Mucosa of descending colon (tissue), 3 donors: ENCODE measurements around the gene ZNF555. TPM values are rescaled to one million over a fixed set of nuclear protein-coding genes. Genes with fewer than 3 reads are reported as not detected.

Experiments used
- ATAC-seq: fragments of 200-7000 bp; cut with Tn5 transposase; one replicate; pipeline ENCODE4 v1.9.1; 2020; ENCODE audit warnings: mild to moderate bottlenecking, moderate library complexity
- DNase-seq, 3 donors: peaks; one replicate each; pipeline ENCODE4 v3.0.0-alpha.2; 2020
- H3K36me3 ChIP-seq: fragments of 200-600 bp; one replicate; pipeline ENCODE4 v1.8.0; 2021; ENCODE audit warnings: low read depth, mild to moderate bottlenecking
- H3K4me1 ChIP-seq: fragments of 200-600 bp; one replicate; pipeline ENCODE4 v1.8.0; 2021; ENCODE audit warnings: low read depth, mild to moderate bottlenecking
- H3K4me3 ChIP-seq: fragments of 200-600 bp; one replicate; pipeline ENCODE4 v1.8.0; 2021; ENCODE audit warnings: mild to moderate bottlenecking
- H3K9me3 ChIP-seq: fragments of 200-600 bp; one replicate; pipeline ENCODE4 v1.8.0; 2021; ENCODE audit warnings: mild to moderate bottlenecking
- intact Hi-C, 2 donors: fragments of 100-400 bp; cut with DNase I in 1 of 2; cut with micrococcal nuclease in 1 of 2; formaldehyde crosslinking; loops; one replicate each; pipeline versions ENCODE4 v1.11.0 to v1.11.1; 2022; cut with DNase I, micrococcal nuclease
- total RNA-seq, 3 donors: library from RNA; stranded (reverse); fragmentation: NEBNext Ultra II Directional in 2 of 3; extraction: Animal tissue kit (Norgen Biotek cat#: 25700) in 2 of 3; gene quantifications; one replicate each; pipeline versions ENCODE4 v1.2.1 to v1.2.4, GENCODE V29; 2021 to 2023
- TF ChIP-seq, protein P1 (sequence below): fragments of 200-600 bp; IDR thresholded peaks from one replicate; pipeline ENCODE4 v1.8.0; 2022; ENCODE audit warnings: antibody characterized with exemption, mild to moderate bottlenecking
- donor health status: DM: no; HTN: no; CAD: no; lungs with moderate emphysema.
- donor health status: DM: no; HTN: no; CAD: no.
- donor health status: DM: no; HTN: yes; CAD: no.

The ZNF555 gene
- total RNA-seq, 3 donors from 2014 or later = 3.0 to 8.4 (median 4.8) TPM

- ATAC-seq (no peak), DNase-seq (no peak)
- intact Hi-C loops = no loop called here
- H3K4me3 ChIP-seq = no peak overlapping the region
- H3K36me3 ChIP-seq = no peaks in the 10 kb centered on the region
- H3K9me3 ChIP-seq = no peaks in the 10 kb centered on the region
- H3K4me1 ChIP-seq = no peaks in the 10 kb centered on the region
- TF ChIP-seq, protein P1, sequence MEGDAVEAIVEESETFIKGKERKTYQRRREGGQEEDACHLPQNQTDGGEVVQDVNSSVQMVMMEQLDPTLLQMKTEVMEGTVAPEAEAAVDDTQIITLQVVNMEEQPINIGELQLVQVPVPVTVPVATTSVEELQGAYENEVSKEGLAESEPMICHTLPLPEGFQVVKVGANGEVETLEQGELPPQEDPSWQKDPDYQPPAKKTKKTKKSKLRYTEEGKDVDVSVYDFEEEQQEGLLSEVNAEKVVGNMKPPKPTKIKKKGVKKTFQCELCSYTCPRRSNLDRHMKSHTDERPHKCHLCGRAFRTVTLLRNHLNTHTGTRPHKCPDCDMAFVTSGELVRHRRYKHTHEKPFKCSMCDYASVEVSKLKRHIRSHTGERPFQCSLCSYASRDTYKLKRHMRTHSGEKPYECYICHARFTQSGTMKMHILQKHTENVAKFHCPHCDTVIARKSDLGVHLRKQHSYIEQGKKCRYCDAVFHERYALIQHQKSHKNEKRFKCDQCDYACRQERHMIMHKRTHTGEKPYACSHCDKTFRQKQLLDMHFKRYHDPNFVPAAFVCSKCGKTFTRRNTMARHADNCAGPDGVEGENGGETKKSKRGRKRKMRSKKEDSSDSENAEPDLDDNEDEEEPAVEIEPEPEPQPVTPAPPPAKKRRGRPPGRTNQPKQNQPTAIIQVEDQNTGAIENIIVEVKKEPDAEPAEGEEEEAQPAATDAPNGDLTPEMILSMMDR = no peak
Measured at GRCh38 chr19:2799273-2800020, 41.8 kb upstream of the ZNF555 start.

DNA sequence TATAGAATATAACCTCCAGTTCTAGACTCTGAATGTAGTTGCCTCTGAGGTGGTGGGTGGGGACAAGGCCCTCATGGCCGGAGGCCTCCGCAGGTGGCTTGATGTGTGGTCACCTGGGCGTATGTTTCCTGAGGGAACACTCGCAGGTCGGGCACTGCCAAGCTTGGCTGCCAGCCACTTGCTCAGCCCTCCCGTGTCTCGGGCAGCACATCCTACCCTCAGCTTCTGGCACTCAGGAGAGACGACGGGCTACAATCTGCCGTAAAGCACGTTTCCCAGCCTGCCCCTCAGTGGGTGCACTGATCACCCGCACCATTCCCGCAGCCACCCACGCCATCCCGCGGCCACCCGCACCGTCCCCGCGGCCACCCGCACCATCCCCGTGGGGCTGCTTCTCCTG lies 40.8 kb upstream of the ZNF555 start:
- H3K9me3 ChIP-seq = no peaks in the 10 kb centered on the region
- H3K36me3 ChIP-seq = no peaks in the 10 kb centered on the region
- no peak for DNase-seq
- TF ChIP-seq, protein P1 = no peak
- H3K4me1 ChIP-seq = no peaks in the 10 kb centered on the region
- no peak overlapping the region for H3K4me3 ChIP-seq
- ATAC-seq = no peak
- intact Hi-C loops = no loop called here

DNA sequence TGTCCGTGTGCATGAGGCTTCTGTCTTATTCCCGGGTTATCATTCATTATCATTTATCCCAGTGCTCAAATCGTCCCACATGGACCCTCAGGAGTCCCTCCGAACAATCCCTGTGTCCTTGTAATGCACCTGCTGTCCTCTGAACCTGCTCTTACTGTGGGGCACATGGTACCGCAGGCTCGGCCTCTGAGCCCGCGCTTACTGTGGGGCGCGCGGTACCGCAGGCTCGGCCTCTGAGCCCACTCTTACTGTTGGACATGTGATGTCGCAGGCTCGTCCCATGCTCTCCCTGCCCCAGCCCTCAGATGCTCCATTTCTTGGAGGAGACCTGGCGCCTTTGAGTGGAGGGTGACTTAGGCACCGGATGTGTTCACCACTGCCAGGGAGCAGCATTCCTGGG lies 38.4 kb upstream of the ZNF555 start:
- Histone ChIP-seq H3K4me3 (no peak overlapping the region), H3K9me3 (no peaks in the 10 kb centered on the region), H3K4me1 (no peaks in the 10 kb centered on the region), H3K36me3 (no peaks in the 10 kb centered on the region)
- DNase-seq (no peak), ATAC-seq (no peak)
- TF ChIP-seq, protein P1 = no peak
- intact Hi-C loops = no loop called here

DNA sequence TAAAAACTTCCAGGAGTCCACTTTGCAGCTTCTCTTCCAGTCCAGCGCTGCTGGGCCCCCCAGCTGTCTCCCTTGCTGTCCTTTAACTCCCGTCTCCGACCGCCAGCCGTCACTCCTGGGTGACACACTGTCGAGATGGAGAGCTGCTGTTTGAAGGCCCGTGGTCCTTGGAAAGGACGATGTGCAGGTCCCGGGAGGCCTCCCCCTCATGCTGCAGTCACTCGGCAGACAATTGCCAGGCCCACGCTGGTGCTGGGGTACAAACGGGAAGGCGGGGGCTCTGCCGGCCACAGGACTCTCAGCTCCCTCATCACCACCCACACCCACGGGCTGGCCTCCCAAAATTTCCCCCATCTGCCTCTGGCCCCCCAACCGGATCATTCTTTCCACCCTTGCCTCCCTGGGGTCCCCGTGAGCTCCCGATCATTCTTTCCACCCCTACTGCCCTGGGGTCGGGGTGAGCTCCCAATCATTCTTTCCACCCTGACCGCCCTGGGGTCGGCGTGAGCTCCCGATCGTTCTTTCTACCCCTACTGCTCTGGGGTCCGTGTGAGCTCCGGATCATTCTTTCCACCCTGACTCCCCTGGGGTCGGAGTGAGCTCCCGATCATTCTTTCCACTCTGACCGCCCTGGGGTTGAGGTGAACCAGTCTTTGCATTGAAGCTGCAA lies 37.7 kb upstream of the ZNF555 start:
- TF ChIP-seq, protein P1 = no peak
- H3K4me1 ChIP-seq = no peaks in the 10 kb centered on the region
- no peaks in the 10 kb centered on the region for H3K9me3 ChIP-seq
- H3K36me3 ChIP-seq = no peaks in the 10 kb centered on the region
- ATAC-seq = no peak
- H3K4me3 ChIP-seq = no peak overlapping the region
- DNase-seq = no peak
- intact Hi-C loops = no loop called here

GRCh38 chr19:2804156-2805004 lies 36.9 kb upstream of the ZNF555 start:
- intact Hi-C loops = no loop called here
- Histone ChIP-seq H3K36me3 (no peaks in the 10 kb centered on the region), H3K4me1 (no peaks in the 10 kb centered on the region)

More at GRCh38 chr19:2804156-2805004, 36.9 kb upstream of the ZNF555 start:
- DNase-seq (no peak), ATAC-seq (no peak)
- TF ChIP-seq, protein P1 = no peak
- H3K4me3 ChIP-seq = no peak overlapping the region
- H3K9me3 ChIP-seq = no peaks in the 10 kb centered on the region
